GM19397 (cell line): ENCODE measurements around the gene CYP26A1.
"Not testable (repeated sequence)": the region's sequence is repeated elsewhere in the genome, so short reads cannot be mapped to it uniquely, and the experiment has no call there.

Source experiments
- ATAC-seq: cut with Tn5 transposase; IDR thresholded peaks from one replicate; pipeline ENCODE4 v1.9.1; 2021; ENCODE audit warnings: mild to moderate bottlenecking, moderate library complexity; ENCODE audit not compliant: unreplicated experiment

The CYP26A1 gene

GRCh38 chr10:93077860-93078337, 4.2 kb downstream of the CYP26A1 start:
- ATAC-seq: no peak

DNA sequence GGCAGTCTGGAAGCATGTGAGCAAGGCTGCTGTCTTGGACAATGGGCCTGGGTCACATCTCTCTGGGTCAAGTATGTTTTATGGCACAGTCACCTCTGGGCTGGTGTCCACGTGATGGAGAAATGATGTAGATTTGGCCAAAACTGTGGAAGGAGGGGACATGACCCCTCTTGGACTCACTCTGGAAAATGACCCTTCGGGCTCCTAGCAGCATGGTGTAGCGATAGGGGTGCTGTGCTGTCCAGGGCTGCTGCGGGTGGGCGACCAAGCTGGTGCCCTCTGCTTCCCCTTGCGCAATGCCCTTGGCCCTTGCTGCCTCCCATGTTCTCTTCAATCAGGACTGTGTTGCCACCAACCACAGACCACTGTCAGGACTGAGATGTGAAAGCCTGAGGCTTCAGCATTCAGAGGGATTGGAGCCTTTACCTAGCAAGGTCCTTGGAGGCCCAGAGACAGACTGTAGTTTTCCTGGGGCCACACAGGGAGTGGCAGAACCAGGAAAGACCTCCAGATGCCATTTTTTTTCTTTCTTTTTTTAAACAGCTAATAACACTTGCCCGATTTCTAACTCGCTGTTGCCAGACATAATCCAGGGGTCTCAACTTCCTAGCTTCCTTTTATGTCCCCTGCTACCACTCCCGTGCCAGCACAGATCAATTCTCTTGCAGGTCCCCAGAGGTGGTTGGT, 6.1 kb downstream of the CYP26A1 start:
- ATAC-seq: no peak

- ATAC-seq: no peak
Observed at GRCh38 chr10:93080350-93081046, 6.8 kb downstream of the CYP26A1 start.

DNA sequence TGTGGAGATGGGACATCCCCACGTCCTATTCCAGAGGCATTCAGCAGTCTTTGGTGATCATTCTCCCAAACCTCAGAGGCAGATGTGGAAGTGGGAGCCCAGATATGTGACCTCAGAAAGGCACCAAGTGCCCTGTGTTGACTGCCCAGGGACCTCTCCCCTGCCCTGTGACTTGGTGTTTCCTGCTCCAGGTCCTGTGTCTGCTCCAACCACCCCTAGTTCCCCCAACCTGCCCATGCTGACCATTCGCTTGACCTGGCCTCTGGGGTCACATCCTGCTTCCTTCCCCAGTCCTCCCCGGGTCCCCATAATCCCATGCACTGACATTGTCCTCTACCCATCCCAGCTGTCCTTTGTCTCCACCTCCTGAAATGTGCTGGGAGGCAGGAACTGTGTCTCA, 7.6 kb downstream of the CYP26A1 start:
- no peak for ATAC-seq

DNA sequence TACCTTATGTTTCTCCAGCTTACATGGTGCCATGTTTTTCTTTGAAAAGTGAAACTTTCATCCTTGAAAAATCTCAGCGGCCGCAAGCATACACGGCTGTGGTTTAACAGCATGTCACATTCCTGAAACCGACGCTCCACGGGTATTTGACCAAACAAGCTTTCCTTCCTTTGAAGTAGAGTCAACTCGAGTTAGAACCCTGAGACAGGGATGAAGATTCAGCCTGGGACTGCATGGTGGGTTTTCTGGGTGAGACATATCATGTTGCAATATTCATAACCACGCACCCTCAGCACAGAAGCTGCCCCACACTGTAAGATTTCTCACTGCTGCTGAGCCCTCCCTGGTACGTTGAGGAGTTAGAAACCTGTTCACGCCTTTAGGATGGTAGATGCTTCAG, 8.1 kb downstream of the CYP26A1 start:
- ATAC-seq: no peak

DNA sequence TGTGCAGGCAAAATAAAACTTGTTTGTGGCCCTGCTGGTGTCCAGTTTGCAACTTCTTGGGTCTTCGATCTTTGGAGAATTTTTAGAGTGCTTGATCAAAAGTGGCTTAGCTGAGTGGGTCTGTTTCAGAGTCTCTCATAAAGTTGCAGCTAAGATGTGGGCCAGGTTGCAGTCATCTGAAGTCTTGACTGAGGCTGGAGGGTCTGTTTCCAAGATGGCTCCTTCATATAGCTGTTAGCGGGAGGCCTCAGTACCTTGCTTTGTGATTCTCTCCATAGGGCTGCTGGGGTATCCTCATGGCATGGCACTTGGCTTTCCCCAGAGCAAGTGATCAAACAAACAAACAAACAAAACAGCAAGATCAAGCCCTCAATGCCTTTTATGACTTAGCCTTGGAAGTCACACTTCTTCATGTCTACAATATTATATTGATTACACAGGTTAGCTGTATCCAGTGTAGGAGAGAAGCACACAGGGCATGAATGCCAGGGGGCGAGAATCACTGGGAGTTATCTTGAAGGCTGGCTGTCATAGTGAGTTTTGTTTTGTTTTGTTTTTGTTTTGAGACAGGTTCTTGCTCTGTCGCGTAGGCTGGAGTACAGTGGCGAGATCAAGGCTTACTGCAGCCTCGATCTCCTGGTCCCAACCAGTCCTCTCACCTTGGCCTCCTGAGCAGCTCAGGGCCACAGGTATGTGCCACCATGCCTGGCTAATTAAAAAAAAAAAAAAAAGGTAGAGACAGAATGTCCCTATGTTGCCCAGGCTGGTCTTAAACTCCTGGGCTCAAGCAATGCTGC, 10.2 kb downstream of the CYP26A1 start:
- no peak for ATAC-seq

DNA sequence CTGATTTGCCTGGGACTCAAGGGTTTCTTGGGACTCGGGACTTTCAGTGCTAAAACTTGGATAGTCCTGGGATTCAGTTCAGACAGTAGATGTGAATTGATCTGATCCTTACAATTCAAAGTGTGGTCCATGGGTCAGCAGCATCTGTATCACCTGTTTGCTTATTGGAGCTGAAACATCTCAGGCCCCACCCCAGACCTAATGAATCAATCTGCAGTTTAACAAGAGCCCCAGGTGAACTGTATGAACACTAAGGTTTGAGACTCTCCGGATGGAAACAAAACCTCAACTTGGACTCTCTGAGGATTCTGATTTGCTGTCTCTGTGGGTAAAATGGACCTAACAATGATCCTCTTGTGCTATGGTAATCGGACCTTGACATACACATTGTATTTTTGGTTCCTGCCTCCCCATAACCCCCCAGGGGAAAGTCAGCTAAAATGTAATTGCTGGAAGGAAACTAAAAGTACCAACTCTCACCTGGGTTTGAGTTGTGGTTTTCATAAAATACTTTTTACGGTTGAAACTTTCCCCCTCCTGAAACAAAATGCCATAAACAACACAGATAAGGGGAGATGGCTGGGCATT, 11.7 kb downstream of the CYP26A1 start:
- ATAC-seq: no peak

DNA sequence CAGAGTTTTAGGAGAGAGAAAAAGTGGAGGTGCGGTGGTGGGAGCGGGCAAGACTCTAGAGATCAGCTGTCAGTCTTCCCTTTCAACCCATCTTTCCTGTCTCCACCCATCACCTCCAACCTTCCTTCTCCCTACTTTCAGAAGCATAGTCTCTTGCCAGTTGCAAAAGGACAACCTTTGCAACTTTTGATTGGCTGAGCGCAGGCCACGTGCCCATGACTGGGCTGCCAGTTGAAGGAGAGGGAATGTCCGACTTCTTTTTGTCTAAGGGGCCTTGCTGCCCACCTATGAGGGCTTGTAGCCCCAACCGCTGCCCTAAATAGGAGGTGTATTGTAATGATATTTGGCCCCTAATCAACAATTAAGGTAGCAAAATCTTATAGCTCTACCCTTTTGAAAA, 12.6 kb downstream of the CYP26A1 start:
- ATAC-seq: no peak

GRCh38 chr10:93087846-93088245, 14.2 kb downstream of the CYP26A1 start:
- ATAC-seq: no peak

DNA sequence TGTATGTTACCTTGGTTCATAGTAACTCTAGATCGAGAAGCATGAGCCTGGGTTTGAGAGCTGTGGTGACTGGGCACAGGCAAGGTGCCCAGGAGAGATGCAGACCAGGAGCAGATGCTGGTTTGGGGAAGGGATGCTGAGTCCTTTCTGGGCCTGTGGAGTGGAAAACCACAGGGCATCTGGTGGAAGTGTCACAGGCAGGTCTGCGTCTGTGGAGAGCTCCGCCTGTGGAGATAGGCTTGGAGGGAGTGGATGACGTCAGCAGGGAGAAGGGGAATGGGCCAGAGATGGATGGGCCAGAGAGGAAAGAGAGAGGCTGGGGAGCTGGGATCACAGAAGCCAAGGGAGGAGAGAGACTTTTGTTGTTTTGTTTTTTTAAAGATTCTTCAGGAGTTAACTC, 14.8 kb downstream of the CYP26A1 start:
- ATAC-seq: no peak

GRCh38 chr10:93090619-93091018, 16.9 kb downstream of the CYP26A1 start:
- no peak for ATAC-seq

DNA sequence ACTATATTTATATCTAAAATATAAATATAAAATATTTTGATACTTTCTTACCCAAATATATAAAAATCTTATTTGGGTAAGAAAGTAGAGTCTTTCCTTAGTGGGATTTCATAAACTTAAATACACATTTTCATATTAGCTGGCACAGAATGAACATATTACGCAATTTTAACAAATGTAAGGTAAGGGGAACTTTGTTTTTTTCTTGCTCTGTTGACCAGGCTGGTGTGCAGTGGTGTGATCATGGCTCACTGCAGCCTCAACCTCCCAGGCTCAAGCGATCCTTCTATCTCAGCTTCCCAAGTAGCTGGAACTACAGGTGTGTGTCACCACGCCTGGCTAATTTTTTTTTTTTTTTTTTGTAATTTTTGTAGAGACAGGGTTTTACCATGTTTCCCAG, 18.3 kb downstream of the CYP26A1 start:
- ATAC-seq: no peak

DNA sequence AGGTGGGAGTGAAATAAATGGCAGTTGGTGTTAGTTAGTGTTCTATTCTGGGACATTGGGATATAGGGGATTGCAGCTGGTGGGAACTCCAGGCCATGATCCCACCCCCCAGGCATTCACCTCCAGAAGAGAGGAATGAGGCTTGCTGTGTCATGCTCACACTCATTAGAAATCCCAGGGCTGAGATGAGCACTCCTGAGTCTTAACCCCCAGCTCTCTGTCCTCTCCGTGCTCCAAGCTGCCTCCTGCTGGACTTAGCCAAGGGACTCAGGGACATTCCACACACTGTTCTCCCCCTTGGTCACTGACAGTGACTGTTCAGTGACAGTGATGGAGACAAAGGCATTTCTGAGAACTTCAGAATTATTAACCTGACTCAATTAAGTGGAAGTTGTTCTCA, 21.5 kb downstream of the CYP26A1 start:
- no peak for ATAC-seq

- ATAC-seq: no peak
Observed at GRCh38 chr10:93096901-93097300, 23.2 kb downstream of the CYP26A1 start.

- ATAC-seq: no peak
Observed at GRCh38 chr10:93097386-93097785, 23.7 kb downstream of the CYP26A1 start.

- ATAC-seq: no peak
Observed at GRCh38 chr10:93098816-93099215, 25.1 kb downstream of the CYP26A1 start.

GRCh38 chr10:93099670-93100069, 26.0 kb downstream of the CYP26A1 start:
- no peak for ATAC-seq

- not testable (repeated sequence) for ATAC-seq
Observed at GRCh38 chr10:93101148-93101547, 27.5 kb downstream of the CYP26A1 start.

- no peak for ATAC-seq
Observed at GRCh38 chr10:93103953-93104352, 30.3 kb downstream of the CYP26A1 start.

DNA sequence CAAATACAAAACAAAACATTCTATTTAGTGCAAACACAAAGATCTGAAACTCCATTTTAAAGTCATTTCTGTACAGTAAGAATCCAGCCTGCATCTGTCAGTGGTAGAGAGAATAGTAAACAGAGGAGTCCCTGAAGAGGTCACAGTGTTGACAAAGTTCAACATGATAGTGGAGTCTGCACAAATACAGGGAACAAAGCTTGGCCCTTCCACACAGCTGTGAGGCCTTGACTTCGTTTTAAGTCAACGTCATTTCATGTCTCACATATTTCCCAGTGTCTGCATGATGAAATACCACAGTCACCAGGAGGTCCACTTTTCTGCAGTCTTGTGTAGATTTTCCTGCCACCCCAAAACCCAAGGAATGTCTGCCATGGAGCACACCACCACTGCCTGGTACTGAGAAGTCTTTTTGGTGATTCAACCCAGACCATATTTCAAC, 33.0 kb downstream of the CYP26A1 start:
- ATAC-seq: no peak

- no peak for ATAC-seq
Observed at GRCh38 chr10:93110472-93111146, 36.9 kb downstream of the CYP26A1 start.
